Right hindlimb (tissue), 1 donor: ENCODE results near the gene EXOSC10.

Experiments used
- DNase-seq: peaks from one replicate; pipeline ENCODE4 v3.0.0-alpha.2; 2018

The EXOSC10 gene

GRCh38 chr1:11099310-11100148 lies at the start of gene EXOSC10:
EXOSC10 (minus strand) TSS chr1:11099869; CDS start chr1:11099831, 38 bp downstream.
- DNase-seq = peak; percentile 94

GRCh38 chr1:11147197-11147770 lies 47.6 kb upstream of the EXOSC10 start:
- no peak for DNase-seq

GRCh38 chr1:11145741-11146140 lies 46.1 kb upstream of the EXOSC10 start:
- no peak for DNase-seq

- DNase-seq = no peak
These were observed 45.0 kb upstream of the EXOSC10 start for GRCh38 chr1:11144570-11145256.

- no peak for DNase-seq
These were observed 44.2 kb upstream of the EXOSC10 start for GRCh38 chr1:11143907-11144306.

GRCh38 chr1:11143401-11143800 lies 43.7 kb upstream of the EXOSC10 start:
- DNase-seq = no peak

GRCh38 chr1:11142618-11143391 lies 43.1 kb upstream of the EXOSC10 start:
- no peak for DNase-seq

- no peak for DNase-seq
These were observed 39.3 kb upstream of the EXOSC10 start for GRCh38 chr1:11138952-11139351.

- DNase-seq = no peak
These were observed 38.4 kb upstream of the EXOSC10 start for GRCh38 chr1:11138029-11138428.

GRCh38 chr1:11134898-11135266 lies 35.2 kb upstream of the EXOSC10 start:
- no peak for DNase-seq

- DNase-seq = no peak
These were observed 34.7 kb upstream of the EXOSC10 start for GRCh38 chr1:11134251-11134897.

GRCh38 chr1:11132563-11133293 lies 33.1 kb upstream of the EXOSC10 start:
- no peak for DNase-seq

- DNase-seq = no peak
These were observed 32.1 kb upstream of the EXOSC10 start for GRCh38 chr1:11131816-11132215.

GRCh38 chr1:11130406-11130805 lies 30.7 kb upstream of the EXOSC10 start:
- no peak for DNase-seq

- DNase-seq = peak; percentile 62
These were observed 30.2 kb upstream of the EXOSC10 start for GRCh38 chr1:11129649-11130390.

- no peak for DNase-seq
These were observed 26.9 kb upstream of the EXOSC10 start for GRCh38 chr1:11126569-11126968.

GRCh38 chr1:11125931-11126330 lies 26.3 kb upstream of the EXOSC10 start:
- DNase-seq = no peak

- DNase-seq = no peak
These were observed 25.3 kb upstream of the EXOSC10 start for GRCh38 chr1:11124965-11125364.

GRCh38 chr1:11116318-11116717 lies 16.6 kb upstream of the EXOSC10 start:
- no peak for DNase-seq

GRCh38 chr1:11114966-11115365 lies 15.3 kb upstream of the EXOSC10 start:
- DNase-seq = no peak
